HG03520 (cell line): ENCODE results near the gene SCYL1.

Source experiments
- ATAC-seq: cut with Tn5 transposase; IDR thresholded peaks from one replicate; pipeline ENCODE4 v1.9.1; 2021; ENCODE audit warnings: mild to moderate bottlenecking, moderate library complexity; ENCODE audit not compliant: unreplicated experiment

SCYL1 gene

DNA sequence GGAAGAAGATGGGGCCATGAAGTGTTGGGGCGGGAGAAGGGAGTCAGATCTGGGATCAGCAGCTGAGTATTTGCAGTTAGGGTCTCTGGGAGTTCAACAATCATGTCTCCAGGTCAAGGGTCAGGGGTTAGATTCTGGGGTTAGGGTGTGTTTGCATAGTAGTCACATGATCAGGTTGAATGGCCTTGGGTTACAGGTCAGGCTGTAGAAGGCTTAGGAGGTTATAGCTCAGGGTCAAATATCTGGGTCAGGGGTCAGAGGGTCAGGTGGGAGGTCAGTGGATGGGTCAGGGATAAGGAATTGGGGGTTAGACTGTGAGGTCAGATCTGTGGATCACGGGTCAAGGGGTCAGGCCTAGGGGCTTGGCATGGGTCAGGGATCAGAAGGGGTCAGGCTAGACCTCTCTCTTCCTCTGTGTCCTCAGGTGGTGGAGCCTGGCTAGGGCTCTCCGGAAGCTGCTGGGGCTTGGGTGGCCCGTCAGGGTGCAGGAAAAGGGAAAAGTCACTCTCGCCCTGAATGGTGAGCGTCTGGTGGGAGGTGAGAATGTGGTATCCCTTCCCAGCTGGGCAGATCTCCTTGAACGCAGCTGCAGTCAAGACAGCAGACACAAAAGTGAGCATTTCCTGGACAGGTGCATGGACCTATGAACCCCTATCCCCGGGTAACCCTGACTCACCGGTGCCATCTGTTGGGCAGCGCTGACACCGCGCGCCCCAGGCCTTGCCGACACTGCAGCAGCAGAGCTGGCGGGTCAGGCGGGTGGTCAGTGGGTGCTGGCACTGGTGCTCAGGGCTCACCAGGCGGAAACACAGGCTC lies 26.9 kb downstream of the SCYL1 start:
- no peak for ATAC-seq

- ATAC-seq, result no peak
Observed at GRCh38 chr11:65552388-65552951, 27.6 kb downstream of the SCYL1 start.

DNA sequence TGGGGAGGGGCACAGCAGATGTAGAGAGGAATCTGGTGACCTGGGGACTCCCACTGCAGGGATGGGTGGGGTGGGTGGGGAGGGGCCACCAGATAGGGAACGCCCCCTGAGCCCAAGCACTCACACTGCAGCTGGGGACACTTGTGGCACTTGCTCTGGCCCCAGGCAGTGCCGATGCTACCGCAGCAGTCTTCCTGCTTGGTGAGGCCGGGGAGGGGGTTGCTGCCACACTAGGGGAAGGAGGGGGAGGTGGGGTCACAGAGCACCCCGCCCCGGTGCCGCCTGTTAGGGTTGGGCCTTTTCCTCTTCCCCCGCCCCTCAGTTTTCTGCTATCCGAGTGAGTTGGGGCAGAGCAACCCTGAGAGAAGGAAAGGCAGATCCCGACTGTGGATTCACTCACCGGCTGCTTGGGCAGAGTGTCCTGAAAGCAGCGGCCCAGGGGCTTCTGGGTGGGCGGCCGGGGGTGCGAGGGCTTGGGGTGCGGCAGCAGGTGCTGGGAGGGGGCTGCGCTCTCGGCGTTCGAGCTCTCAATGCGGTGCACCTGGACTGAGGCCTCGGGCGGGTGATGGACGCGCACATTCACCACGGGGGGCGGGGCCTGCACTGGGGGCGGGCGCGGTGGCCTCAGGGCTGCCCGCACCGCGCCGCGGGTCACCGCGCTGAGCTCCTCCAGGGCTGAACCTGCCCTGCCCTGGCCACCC lies 28.6 kb downstream of the SCYL1 start:
- no peak for ATAC-seq

DNA sequence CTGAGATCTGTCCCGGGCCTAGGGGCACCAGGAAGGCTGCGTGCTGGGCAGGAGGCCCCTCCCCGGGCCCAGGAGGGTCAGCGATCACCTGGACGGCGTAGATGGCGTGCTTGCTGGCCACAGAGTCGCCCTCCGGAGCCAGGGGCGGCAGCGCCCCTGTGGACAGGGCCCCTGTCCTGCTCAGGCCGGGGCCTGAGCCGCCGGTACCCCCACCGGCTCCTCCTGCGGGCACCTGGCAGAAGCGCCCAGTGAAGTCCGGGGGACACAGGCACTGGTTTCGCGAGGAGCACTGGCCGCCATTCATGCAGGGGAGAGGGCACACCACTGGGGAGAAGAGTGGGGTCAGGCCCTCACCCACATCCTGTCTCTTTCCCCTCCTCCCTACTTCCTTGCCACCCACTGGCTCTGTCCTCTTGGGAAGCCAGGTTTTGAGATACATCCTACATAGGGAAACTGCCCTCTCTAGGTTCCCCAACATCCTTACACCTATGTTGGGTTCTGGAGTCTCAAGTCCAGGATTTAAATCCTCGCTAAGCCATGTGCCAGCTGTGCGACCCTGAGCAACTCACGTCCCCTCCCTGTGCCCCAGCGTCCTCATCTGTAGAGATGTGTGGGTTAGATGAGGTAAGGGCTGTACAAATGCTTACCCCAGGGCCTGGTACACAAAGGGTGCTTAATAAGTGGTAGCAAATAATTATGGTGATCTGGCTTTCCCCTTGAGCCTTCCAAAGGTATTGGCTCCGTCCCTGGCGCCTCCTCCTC lies 29.4 kb downstream of the SCYL1 start:
- no peak for ATAC-seq

DNA sequence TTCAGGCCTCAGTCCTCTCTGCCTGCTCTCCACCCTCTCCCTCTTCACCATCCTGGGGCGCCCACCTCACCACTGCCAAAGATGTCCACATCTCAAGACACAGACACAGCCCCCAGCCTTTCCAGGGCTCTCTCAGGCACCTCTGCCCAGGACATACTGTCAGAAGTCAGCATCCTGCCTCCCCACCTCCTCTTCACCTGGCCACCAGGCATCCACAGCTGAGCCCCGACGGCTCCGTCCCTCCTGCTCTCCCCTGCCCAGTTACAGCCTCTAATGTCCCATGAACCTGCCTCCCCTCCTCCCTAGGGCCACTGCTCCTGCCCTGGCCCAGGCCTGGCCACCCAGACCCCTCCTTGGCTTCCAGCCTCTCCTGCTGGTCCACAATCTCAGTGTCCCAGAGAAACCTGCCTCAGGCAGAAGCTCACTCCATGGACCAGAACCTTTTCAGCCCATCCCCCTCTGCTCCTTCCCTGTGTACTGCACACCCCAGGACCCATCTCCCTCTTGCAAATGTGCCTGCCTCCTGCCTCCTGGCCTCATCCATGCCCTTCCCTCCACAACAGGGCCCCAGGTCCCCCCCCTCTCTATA lies 30.1 kb downstream of the SCYL1 start:
- no peak for ATAC-seq

DNA sequence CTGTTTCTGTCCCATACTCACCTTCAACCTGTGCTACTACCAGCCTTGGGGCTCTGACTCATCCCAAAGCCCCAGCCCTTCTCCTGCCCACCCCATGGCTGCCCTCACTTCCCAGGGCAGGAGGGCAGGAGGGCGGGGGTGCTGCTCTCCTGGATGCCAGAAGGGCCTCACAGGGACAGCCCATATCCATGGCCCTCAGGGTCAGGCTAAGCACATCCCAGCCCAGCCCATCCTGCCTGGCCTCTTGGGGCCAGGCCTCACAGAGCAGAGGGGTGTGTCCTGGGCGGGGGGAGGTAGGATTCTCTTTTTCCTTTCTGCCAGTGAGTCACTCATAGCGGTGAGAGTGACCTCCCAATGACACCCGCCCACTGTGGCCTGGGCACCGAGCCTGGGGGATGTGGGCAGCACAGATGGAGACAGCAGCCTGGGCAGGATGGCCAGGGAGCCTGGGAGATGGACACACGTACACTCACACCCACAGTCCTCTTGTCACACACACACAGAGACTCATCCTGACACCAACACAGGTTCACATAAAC lies 30.9 kb downstream of the SCYL1 start:
- no peak for ATAC-seq

- no peak for ATAC-seq
Observed at GRCh38 chr11:65556470-65557279, 31.8 kb downstream of the SCYL1 start.

DNA sequence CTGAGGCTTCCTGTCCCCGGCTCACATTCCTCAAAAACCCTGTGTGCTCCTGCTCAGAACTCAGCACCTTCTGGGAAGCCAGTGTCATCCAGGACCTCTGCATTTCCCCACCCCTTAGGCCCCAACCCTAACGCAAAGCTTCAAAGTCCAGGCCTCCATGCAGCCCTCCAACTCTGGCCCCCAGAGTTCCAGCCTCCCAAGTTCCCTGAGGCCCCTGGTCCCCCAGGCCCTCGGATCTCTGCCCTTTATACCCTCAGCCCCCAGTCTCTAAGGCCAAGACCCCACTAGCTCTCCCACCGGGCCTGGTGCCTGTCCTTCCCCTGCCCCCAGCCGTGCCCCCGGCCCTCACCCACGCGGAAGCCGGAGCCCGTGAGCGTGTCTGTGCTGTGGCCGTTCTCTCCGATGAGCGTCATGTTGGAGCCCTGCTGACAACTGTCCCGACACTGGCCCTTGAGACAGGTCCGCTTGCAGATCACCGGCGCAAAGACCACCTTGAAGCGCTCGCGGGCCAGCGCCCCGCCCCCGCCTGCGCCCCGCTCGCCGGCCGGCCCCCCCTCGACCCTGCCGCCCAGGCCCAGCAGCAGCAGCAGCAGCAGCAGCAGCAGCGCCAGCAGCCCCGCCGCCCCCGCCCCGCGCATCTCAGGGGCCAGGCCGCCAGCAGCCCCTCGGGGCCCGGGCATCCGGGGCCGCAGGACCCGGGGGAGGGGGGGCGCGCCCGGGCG lies 32.6 kb downstream of the SCYL1 start:
- ATAC-seq, result no peak

DNA sequence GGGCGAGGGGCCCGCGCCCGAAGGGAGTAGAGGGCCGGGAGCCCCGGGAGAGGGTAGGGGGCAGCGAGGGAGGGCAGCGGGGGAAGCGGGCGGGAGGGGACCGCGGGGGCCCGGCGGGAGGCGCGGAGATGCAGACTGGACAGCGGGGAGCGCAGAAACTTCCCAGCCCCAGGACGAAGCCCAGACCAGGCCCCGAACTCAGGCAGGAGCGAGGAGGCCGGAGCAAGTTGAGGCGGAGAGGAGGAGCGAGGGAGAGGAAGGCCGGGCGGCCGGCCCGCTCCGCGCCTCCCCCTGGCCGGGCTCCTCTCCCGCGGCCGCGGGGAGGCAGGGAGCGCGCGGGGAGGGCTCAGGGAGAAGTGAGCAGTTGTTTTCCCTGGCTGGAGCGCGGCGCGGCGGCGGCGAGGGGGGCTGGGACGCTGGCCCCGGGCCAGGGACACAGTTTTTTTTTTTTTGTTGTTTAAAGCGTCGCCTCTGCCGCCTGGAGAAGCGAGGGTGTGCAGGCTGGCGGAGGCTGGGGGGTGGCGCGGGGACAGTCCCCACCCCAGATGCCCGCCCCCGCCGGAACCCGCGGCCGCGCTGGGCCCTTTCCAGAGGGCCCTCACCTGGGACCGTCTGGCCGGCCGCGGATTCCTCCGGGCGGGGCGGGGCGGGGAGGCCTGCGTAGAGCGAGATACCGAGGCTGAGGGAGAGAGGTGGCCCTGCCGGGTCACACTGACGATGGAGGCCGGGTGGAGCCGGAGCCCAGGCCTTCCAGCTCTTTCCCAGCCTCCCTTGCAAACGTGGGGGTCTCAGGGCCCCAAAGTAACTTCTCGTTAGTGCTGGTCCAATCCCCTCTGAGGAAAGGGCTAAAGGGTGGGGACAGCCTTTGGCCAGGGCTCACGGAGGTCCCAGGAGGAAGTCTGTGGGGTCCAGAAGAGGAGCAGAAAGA lies 33.4 kb downstream of the SCYL1 start, which contains the start of gene LTBP3:
TSS of gene LTBP3 (minus strand) at position 358 of the 928 bp plus-strand sequence. CDS start 400 bp downstream, outside the sequence.
- no peak for ATAC-seq

- no peak for ATAC-seq
Observed at GRCh38 chr11:65558930-65559509, 34.1 kb downstream of the SCYL1 start.

- ATAC-seq, result no peak
Observed at GRCh38 chr11:65559535-65559934, 34.7 kb downstream of the SCYL1 start.

- no peak for ATAC-seq
Observed at GRCh38 chr11:65559951-65560537, 35.2 kb downstream of the SCYL1 start.

DNA sequence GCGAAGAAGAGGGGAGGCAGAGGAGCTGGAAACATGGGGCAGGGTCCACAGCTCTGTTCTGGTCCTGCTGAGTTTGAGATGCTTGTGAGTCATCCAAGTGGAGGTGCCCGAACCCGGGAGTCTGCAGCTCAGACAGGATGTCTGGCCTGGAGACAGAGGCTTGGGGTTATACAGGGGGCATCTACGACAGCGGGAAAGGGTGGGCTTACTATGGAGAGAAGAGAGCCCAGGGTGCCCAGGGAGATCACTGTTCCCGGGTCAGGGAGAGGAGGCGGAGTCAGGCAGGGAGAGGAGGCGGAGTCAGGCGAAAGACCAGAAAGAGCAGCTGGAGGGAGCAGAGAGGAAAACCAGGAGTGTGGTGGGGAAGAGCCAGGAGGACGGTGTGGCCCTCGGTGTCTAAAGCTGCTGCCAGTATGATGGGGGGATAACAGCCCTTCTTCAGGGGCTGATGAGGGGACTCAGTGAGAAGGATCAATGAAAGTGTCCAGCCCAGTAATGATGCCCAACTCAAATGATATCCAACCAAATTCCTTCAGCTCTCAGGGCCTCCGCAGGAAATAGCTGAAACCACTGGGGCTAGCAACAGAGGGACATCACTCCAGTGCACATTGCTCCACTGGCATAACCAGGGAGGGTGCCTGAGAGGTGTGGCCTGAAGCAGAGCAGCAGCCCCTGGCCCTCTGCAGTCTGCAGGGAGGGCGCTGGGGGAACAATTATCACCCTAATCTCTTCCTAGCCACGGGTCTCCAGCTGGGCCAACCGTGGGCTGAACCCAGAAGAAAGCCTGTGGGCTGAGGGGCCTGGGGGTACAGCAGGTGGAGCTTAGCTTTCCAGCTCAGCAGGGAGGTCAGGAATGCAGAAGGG lies 35.9 kb downstream of the SCYL1 start:
- no peak for ATAC-seq

DNA sequence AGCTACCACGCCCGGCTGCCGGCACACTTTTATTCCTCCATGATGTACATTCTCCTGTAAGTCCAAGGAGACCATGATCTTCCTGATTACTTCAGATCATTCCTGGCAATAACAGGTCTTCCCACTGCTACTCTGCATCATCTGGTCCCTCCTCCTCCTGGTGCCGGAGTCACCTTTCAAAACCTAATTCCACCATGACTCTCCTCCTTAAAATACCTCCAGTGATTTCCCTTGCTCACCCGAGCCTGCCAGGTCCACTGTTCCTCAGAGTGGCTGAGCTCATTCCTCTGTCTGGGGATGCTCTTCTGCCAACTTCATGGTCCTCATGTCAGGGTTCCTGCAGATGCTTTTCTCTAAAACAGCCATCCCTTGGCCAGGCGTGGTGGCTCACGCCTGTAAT lies 37.1 kb downstream of the SCYL1 start:
- no peak for ATAC-seq

DNA sequence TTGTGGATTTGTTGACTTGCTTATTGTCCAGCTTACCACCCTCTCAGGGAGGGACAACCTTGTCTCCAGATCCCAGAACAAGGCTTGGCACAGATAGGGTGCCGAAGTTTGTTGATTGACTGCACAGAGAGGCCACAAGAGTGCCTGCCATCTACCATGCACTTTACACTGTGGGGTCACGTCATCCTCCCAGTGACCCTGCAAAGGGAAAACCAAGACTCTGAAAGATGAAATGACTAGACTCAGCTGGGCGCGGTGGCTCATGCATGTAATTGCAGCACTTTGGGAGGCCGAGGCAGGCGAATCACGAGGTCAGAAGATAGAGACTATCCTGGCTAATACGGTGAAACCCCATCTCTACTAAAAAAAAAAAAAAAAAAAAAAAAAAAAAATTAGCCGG lies 37.9 kb downstream of the SCYL1 start:
- no peak for ATAC-seq

GRCh38 chr11:65563601-65564000 lies 38.7 kb downstream of the SCYL1 start:
- ATAC-seq, result no peak
